Measurements from ENCODE around the gene ZFYVE27.

Gene ZFYVE27

DNA sequence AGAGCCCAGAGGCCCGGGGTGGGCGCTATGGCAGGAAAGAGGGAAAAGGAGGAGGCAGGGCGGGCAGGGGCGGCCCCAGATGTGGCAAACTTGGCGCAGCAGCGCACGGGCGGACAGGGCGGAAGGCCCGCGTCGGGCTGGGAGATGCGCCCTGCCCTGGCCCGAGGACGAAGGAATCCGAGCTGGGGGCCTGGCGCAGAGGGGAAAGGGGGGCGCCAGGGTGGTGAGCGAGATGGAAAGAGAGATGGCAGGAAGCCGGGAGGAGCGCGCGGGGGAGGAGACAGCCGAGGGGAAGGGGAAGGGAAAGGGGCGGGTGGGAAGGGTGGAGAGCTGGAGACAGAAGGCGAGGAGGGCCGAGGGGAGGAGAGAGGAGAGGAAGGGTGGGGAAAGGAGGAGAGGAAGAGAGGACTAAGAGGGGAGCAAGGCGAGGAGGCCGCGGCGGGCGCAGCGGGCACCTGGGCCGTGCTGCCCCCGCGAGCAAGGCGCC lies 23.5 kb upstream of the ZFYVE27 start, which contains the start of gene MARVELD1:
TSS of gene MARVELD1 (plus strand) at position 392 of the 487 bp plus-strand sequence. CDS start 147 bp downstream, outside the sequence.
- H3K79me2 ChIP-seq (ENCODE audit: insufficient read depth, low read length): peaks cover 13% of the 10 kb centered on the region; the same call in 1 of the 2 replicates
- peaks cover 19% of the 10 kb centered on the region for H3K36me3 ChIP-seq (ENCODE audit: insufficient read depth, low read length)
- no peaks in the 10 kb centered on the region for H3K27me3 ChIP-seq (ENCODE audit: insufficient read depth, low read length, poor library complexity)
- peak within 1 kb of the TSS; percentile 89 for H3K9ac ChIP-seq (ENCODE audit: low read depth, low read length)
- H3K9me3 ChIP-seq (ENCODE audit: insufficient read depth, low read length, severe bottlenecking): no peaks in the 10 kb centered on the region
- H3K4me2 ChIP-seq (ENCODE audit: insufficient read depth, low read length): peak within 1 kb of the TSS; percentile 100
- peak; percentile 71 for DNase-seq
- H3K27ac ChIP-seq (ENCODE audit: low read length): peak within 1 kb of the TSS; percentile 83
- peaks cover 35% of the 10 kb centered on the region for H3K4me1 ChIP-seq (ENCODE audit: insufficient read depth, low read length)
- peak within 1 kb of the TSS; percentile 99 for H2AFZ ChIP-seq (ENCODE audit: low read depth, low read length)
- ATAC-seq (ENCODE audit: insufficient read depth, low read depth): peak; percentile 69
- peaks cover 7% of the 10 kb centered on the region for H4K20me1 ChIP-seq (ENCODE audit: insufficient read depth, low read length)
- TF ChIP-seq EZH2 (IDR thresholded peaks at IDR 0.05; ENCODE audit: borderline replicate concordance, low read depth, low read length, severe bottlenecking): no peak
- TF ChIP-seq, protein P1, sequence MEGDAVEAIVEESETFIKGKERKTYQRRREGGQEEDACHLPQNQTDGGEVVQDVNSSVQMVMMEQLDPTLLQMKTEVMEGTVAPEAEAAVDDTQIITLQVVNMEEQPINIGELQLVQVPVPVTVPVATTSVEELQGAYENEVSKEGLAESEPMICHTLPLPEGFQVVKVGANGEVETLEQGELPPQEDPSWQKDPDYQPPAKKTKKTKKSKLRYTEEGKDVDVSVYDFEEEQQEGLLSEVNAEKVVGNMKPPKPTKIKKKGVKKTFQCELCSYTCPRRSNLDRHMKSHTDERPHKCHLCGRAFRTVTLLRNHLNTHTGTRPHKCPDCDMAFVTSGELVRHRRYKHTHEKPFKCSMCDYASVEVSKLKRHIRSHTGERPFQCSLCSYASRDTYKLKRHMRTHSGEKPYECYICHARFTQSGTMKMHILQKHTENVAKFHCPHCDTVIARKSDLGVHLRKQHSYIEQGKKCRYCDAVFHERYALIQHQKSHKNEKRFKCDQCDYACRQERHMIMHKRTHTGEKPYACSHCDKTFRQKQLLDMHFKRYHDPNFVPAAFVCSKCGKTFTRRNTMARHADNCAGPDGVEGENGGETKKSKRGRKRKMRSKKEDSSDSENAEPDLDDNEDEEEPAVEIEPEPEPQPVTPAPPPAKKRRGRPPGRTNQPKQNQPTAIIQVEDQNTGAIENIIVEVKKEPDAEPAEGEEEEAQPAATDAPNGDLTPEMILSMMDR (IDR thresholded peaks at IDR 0.05; ENCODE audit: borderline replicate concordance, extremely low read depth, low read length, poor library complexity, severe bottlenecking): no peak
- peak within 1 kb of the TSS; percentile 73 to 98; a peak in 3 of 4 replicates for H3K4me3 ChIP-seq (ENCODE audit: low read depth in 1 of 2, low read length in 2 of 2)

DNA sequence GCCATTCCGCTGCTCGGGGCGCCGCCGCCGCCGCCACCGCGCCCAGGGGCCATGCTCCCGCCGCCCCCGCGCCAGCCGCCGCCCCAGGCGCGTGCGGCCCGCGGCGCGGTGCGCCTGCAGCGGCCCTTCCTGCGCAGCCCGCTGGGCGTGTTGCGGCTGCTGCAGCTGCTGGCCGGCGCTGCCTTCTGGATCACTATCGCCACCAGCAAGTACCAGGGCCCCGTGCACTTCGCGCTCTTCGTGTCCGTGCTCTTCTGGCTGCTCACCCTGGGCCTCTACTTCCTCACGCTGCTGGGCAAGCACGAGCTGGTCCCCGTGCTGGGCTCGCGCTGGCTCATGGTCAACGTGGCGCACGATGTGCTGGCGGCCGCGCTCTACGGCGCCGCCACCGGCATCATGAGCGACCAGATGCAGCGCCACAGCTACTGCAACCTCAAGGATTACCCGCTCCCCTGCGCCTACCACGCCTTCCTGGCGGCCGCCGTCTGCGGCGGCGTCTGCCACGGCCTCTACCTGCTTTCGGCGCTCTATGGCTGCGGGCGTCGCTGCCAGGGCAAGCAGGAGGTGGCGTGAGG lies 23.0 kb upstream of the ZFYVE27 start:
- peak overlapping the region; percentile 89 for H3K9ac ChIP-seq (ENCODE audit: low read depth, low read length)
- H3K27ac ChIP-seq (ENCODE audit: low read length): peak overlapping the region; percentile 83
- DNase-seq (peak; percentile 65), ATAC-seq (ENCODE audit: insufficient read depth, low read depth) (peak; percentile 77)
- H4K20me1 ChIP-seq (ENCODE audit: insufficient read depth, low read length): peaks cover 7% of the 10 kb centered on the region
- peak overlapping the region; percentile 100 for H3K4me2 ChIP-seq (ENCODE audit: insufficient read depth, low read length)
- H3K27me3 ChIP-seq (ENCODE audit: insufficient read depth, low read length, poor library complexity): no peaks in the 10 kb centered on the region
- H3K79me2 ChIP-seq (ENCODE audit: insufficient read depth, low read length): peaks cover 13% of the 10 kb centered on the region; the same call in 1 of the 2 replicates
- peaks cover 19% of the 10 kb centered on the region for H3K36me3 ChIP-seq (ENCODE audit: insufficient read depth, low read length)
- peak overlapping the region; percentile 99 for H2AFZ ChIP-seq (ENCODE audit: low read depth, low read length)
- no peaks in the 10 kb centered on the region for H3K9me3 ChIP-seq (ENCODE audit: insufficient read depth, low read length, severe bottlenecking)
- TF ChIP-seq, protein P1 (IDR thresholded peaks at IDR 0.05; ENCODE audit: borderline replicate concordance, extremely low read depth, low read length, poor library complexity, severe bottlenecking): peak; percentile 52
- no peak for TF ChIP-seq EZH2 (IDR thresholded peaks at IDR 0.05; ENCODE audit: borderline replicate concordance, low read depth, low read length, severe bottlenecking)
- H3K4me1 ChIP-seq (ENCODE audit: insufficient read depth, low read length): peaks cover 35% of the 10 kb centered on the region
- peak overlapping the region; percentile 73 to 98; a peak in 3 of 4 replicates for H3K4me3 ChIP-seq (ENCODE audit: low read depth in 1 of 2, low read length in 2 of 2)

DNA sequence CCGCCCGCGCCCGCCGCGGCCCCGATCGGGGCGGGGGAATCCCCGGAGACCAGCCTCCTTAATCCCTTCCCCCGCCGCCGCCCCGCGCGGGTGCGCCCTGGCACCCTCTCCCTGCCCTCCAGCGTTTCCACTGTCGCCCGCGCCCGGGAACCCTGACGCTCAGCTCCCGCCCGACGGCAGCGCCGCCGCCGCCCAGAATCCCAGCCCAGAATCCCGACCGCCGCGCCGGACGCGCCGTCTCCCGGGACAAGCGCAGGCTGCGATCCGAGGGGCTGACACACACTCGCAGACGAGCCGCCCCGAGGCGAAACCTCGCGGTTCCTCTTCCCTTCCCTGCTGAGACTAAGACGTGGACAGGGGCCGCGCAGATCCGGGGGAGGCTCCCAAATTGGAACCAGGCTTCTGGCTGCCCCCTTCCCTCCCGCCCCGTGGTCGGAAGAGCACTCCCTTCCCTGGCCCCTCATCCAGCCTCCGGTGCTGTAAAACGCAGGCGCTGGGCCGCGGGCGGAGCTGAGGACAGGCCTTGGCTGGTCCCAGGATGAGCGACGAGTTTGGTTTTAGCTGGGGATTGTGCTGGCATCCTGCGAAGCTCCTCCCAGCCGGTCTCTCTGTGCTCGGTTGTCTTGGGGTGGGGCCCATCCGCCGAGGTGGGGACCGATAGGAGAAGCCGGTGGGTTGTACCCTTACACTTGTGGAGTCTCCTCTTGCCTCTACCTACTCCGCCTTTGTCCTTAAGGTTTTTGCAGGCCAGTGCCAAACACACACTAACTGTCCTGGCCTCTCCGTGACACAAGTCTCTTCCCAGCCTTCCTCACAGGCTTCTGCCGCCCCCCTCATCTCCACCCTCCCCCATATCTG lies 22.3 kb upstream of the ZFYVE27 start:
- H3K9ac ChIP-seq (ENCODE audit: low read depth, low read length): peak overlapping the region; percentile 89
- TF ChIP-seq, protein P1 (IDR thresholded peaks at IDR 0.05; ENCODE audit: borderline replicate concordance, extremely low read depth, low read length, poor library complexity, severe bottlenecking): no peak
- no peak for TF ChIP-seq EZH2 (IDR thresholded peaks at IDR 0.05; ENCODE audit: borderline replicate concordance, low read depth, low read length, severe bottlenecking)
- H3K36me3 ChIP-seq (ENCODE audit: insufficient read depth, low read length): peaks cover 19% of the 10 kb centered on the region
- H3K4me2 ChIP-seq (ENCODE audit: insufficient read depth, low read length): peak overlapping the region; percentile 100
- peak overlapping the region; percentile 73 to 98; a peak in 3 of 4 replicates for H3K4me3 ChIP-seq (ENCODE audit: low read depth in 1 of 2, low read length in 2 of 2)
- ATAC-seq (ENCODE audit: insufficient read depth, low read depth) (peak; percentile 59), DNase-seq (no peak)
- H3K9me3 ChIP-seq (ENCODE audit: insufficient read depth, low read length, severe bottlenecking): no peaks in the 10 kb centered on the region
- H2AFZ ChIP-seq (ENCODE audit: low read depth, low read length): peak overlapping the region; percentile 99
- peaks cover 35% of the 10 kb centered on the region for H3K4me1 ChIP-seq (ENCODE audit: insufficient read depth, low read length)
- H3K27me3 ChIP-seq (ENCODE audit: insufficient read depth, low read length, poor library complexity): no peaks in the 10 kb centered on the region
- H3K27ac ChIP-seq (ENCODE audit: low read length): peak overlapping the region; percentile 83
- peaks cover 13% of the 10 kb centered on the region; the same call in 1 of the 2 replicates for H3K79me2 ChIP-seq (ENCODE audit: insufficient read depth, low read length)
- H4K20me1 ChIP-seq (ENCODE audit: insufficient read depth, low read length): peaks cover 7% of the 10 kb centered on the region
